Gastrocnemius medialis (tissue), 4 donors: ENCODE measurements around the gene PGAP6.
"Not testable (repeated sequence)": the region's sequence is repeated elsewhere in the genome, so short reads cannot be mapped to it uniquely, and the experiment has no call there.

Experiments
- POLR2A ChIP-seq, 2 donors: fragments of 450-650 bp; IDR thresholded peaks; one replicate each; pipeline ENCODE4 v1.6.1; 2017; ENCODE audit warnings: antibody characterized with exemption in 2 of 2, mild to moderate bottlenecking in 2 of 2, moderate library complexity in 2 of 2
- TF ChIP-seq, protein P1 (sequence below), 5 experiments: fragments of 450-650 bp in 3 of 5; fragments of 200-600 bp in 2 of 5; sonication (generic) in 2 of 5; IDR thresholded peaks in 4 of 5; conservative IDR thresholded peaks in 1 of 5; 1 replicate in 4 of 5; 2 replicates in 1 of 5; pipeline ENCODE4 v1.5.1; 2016 to 2019; ENCODE audit warnings: antibody characterized with exemption in 5 of 5, mild to moderate bottlenecking in 3 of 5, moderate library complexity in 3 of 5

DNA sequence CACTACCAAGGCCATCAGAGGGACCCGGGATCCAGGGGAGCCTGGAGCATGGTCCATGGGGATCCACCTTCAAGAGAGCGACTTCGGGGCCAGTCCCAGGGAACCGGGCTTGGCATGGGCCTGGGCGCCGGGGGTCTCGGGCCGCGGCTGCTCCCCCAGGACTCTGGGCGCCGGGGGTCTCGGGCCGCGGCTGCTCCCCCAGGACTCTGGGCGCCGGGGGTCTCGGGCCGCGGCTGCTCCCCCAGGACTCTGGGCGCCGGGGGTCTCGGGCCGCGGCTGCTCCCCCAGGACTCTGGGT lies 19.1 kb downstream of the PGAP6 start:
- TF ChIP-seq, protein P1, sequence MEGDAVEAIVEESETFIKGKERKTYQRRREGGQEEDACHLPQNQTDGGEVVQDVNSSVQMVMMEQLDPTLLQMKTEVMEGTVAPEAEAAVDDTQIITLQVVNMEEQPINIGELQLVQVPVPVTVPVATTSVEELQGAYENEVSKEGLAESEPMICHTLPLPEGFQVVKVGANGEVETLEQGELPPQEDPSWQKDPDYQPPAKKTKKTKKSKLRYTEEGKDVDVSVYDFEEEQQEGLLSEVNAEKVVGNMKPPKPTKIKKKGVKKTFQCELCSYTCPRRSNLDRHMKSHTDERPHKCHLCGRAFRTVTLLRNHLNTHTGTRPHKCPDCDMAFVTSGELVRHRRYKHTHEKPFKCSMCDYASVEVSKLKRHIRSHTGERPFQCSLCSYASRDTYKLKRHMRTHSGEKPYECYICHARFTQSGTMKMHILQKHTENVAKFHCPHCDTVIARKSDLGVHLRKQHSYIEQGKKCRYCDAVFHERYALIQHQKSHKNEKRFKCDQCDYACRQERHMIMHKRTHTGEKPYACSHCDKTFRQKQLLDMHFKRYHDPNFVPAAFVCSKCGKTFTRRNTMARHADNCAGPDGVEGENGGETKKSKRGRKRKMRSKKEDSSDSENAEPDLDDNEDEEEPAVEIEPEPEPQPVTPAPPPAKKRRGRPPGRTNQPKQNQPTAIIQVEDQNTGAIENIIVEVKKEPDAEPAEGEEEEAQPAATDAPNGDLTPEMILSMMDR (IDR thresholded peaks at IDR 0.05 in 4 of 5, conservative IDR thresholded peaks at IDR 0.05 in 1 of 5): not testable (repeated sequence)
- TF ChIP-seq POLR2A (IDR thresholded peaks at IDR 0.05): not testable (repeated sequence)
